Stimulated activated CD4-positive, alpha-beta T cell treated with anti-CD3 and anti-CD28 coated beads, Interleukin-4, amount 100 ng/mL, for 24 hours (primary cell): ENCODE data around the gene F10.

Experiments used
- DNase-seq: peaks from one replicate; pipeline ENCODE4 v3.0.0-alpha.2; 2020

Gene F10

GRCh38 chr13:113176822-113177221, 54.2 kb downstream of the F10 start:
- no peak for DNase-seq

DNA sequence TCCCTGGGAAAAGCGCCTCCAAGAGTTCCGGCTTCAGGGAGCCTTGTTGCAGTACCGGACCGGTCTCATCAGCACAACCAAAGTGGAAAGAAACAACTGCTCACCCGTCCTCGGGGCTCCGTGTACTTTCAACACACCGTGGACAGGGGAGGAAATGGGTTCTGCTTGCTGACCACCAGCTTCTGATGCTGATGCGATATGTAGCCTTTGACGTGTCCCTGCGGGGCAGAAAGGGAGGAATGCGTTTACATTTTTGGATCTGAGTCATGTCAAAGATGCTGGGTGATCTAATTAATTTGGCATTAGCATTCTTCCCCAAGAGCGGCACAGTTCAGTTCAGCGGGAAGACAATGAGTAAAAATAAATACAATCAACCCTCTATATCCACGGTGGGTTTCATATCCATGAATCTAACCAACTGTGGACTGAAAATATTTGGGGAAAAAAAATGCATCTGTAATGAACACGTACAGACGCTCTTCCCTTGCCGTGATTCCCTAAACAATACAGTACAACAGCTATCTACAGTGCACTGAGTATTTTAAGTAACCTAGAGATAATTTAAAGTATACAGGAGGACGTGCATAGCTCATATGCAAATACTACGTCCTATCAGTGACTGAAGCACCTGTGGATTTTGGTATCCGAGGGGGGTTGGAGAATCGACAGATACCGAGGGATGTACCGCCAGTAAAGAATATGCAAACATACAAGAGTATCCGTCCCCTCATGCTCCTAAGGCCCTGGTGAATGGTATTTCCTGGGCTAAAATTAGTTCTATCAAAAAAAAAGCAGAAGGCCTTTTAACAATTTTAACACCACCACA, 55.7 kb downstream of the F10 start:
- no peak for DNase-seq

- no peak for DNase-seq
These were observed 56.2 kb downstream of the F10 start for GRCh38 chr13:113178896-113179167.

DNA sequence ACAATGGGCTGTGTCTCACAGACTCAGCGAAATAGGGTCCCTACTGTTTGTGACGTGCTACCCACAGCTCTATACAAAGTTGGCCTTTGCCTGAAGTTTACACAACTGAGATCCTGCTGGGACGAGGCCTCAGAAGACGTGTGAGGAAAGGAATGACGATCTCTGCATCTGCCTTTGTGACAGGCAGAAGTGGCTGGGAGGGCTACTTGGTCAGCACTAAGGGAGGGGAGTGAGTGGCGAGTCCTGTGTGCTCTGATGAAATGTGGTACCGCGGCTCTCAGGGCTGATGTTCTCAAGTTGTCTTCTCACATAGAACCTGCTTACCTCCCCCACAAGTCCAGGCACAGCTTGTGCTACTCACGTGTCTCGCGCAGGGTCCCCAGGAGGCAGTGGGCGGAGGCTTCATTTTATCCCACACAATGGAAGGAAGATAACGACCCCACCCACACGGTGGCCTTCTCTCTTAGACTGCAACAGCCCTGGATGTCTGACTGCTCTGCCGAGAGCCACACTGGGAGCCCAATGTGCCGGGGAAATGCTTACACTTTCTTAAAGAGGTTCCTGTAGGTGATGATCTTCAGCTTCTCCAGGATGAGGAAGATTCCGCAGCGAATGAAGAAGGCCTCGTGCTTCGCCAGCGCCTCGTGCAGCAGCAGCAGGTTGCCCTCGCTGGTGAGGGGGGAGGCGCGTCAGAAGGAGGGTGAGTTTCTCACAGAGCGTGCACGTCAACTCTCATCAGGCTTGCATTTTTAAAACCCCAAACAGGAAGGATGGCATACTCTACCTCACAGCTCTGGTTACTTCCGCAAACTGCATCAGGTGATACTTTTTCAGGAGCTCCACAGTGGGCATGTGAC, 57.0 kb downstream of the F10 start:
- DNase-seq, result no peak

DNA sequence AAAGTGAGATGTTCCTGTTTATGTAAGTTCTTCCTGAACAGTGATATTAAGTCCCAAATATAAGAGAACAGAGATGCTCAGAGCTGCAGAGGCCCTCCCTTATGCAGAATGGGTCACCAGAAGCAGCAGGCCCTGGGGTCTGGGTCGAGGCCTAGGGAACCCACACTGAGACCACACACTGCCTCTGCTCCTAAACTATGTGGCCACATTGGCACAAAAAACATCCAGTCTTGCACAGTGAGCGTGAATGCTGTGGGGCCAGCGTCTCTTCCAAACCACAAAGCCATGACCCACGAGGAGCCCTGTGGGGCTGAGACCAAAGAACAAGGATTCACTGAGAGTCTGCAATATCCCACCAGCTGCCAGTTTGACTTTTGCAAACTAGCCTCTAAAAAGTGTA, 59.4 kb downstream of the F10 start:
- DNase-seq, result no peak

DNA sequence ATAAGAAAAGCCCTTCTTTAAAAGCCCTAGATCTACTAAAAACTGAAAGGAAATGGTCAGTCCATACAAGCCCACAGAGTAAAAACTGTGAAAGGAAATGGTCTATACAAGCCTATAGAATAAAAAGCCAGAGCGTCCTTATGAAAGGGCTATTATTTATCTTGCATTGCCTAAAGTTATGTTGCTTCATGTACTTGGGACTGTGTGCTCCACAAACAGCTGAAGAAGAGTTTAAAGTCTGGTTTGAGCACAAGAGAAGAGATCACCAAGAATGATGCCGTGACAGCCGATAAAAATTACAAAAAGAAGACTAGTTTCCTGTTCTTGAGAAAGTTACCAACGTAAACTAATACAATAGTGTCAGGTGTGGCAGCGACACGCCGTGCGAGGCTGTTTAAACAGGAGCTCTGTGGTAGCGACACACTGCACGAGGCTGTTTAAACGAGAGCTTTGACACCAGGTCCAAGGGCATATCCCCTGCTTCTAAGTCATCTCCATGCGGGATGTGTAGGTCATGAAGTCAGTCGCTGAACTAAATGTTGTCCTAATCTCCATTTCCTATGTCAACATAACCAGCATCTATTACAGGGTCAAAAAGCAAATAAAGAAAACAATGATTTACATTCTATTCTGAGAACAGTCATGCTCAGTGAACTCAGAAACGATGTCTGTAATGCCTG, 61.0 kb downstream of the F10 start:
- DNase-seq, result no peak

- DNase-seq, result no peak
These were observed 62.2 kb downstream of the F10 start for GRCh38 chr13:113184568-113185440.

- peak; percentile 38 for DNase-seq
These were observed 63.7 kb downstream of the F10 start for GRCh38 chr13:113186061-113186900.

GRCh38 chr13:113187263-113187669, 64.7 kb downstream of the F10 start:
- DNase-seq, result peak; percentile 78

GRCh38 chr13:113187883-113188665, 65.5 kb downstream of the F10 start:
- DNase-seq, result no peak

- no peak for DNase-seq
These were observed 67.6 kb downstream of the F10 start for GRCh38 chr13:113190181-113190580.

DNA sequence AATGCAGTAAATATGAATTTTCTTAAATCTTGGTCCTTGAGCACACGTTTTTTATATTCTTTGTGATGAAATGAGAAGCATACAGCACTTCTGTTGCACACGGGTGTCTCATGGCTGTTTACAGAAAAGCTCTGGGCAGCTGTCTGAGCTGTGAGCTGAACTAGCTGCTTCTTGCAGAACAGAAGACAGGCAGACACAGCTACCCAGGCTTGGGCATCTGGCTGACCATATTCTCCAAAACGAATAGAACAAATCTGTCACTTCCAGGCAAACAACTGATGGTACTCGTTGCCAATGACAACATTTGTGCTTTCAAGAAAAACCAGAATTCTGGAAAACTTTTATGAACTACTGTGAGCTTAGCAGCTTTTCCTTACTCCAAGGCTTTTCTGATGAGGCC, 69.7 kb downstream of the F10 start:
- no peak for DNase-seq

GRCh38 chr13:113192902-113193301, 70.3 kb downstream of the F10 start:
- no peak for DNase-seq

- no peak for DNase-seq
These were observed 72.8 kb downstream of the F10 start for GRCh38 chr13:113195360-113195759.

GRCh38 chr13:113196970-113197737, 74.6 kb downstream of the F10 start:
- no peak for DNase-seq
